HCT116 (cell line): ENCODE data around the gene ZNF544. TPM values are rescaled to one million over a fixed set of nuclear protein-coding genes. Genes with fewer than 3 reads are reported as not detected.

ENCODE experiments used
- ATAC-seq: fragments of 200-7000 bp; cut with Tn5 transposase; 2 replicates; pipeline ENCODE4 v1.9.1; 2020; ENCODE audit warnings: mild to moderate bottlenecking, moderate library complexity
- BruUV-seq: library from RNA; stranded (reverse); fragments of 400-500 nt; replicated peaks from 2 replicates; lab custom pipeline; 2021; lab: Mats Ljungman, UMichigan
- CTCF ChIA-PET: fragments of 300-600 bp; sonication (Branson Sonifier 250); formaldehyde crosslinking; loops from one replicate; lab custom pipeline; 2021; ENCODE audit warnings: antibody characterized with exemption; lab: Charles Lee
- POLR2A ChIA-PET: fragments of 300-600, 350-600 bp; sonication (Branson Sonifier 250); formaldehyde crosslinking; loops from one replicate; lab custom pipeline; 2021; ENCODE audit warnings: antibody characterized with exemption; lab: Charles Lee
- RAD21 ChIA-PET, 2 experiments: fragments of 300-600 bp; sonication (Branson Sonifier 250); formaldehyde crosslinking; loops; one replicate each; lab custom pipeline; 2023; ENCODE audit warnings: low total read pairs in 2 of 2; ENCODE audit not compliant: uncharacterized antibody in 2 of 2, unreplicated experiment in 2 of 2, low non-redundant PET in 1 of 2; lab: Charles Lee
- DNase-seq: peaks from one replicate; pipeline ENCODE4 v3.0.0-alpha.2; 2010; ENCODE audit warnings: low read depth, low spot score
- H2AFZ ChIP-seq: fragments of 200-600 bp; shearing (Covaris generic), sonication (generic); 2 replicates; pipeline ENCODE4 v1.6.1; 2017; ENCODE audit warnings: low read depth, mixed run types, mixed read lengths, antibody characterized with exemption, low read length; ENCODE audit not compliant: poor library complexity, severe bottlenecking
- H3K27ac ChIP-seq: 2 replicates; pipeline ENCODE4 v1.5.1; 2012; ENCODE audit warnings: low read depth, low read length
- H3K27me3 ChIP-seq: fragments of 200-600 bp; sonication (generic); 2 replicates; pipeline ENCODE4 v1.6.1; 2016; ENCODE audit warnings: mixed run types, low read length, mixed read lengths; ENCODE audit not compliant: insufficient read depth
- H3K36me3 ChIP-seq, 2 experiments: fragments of 200-500 bp in 1 of 2; fragments of 200-600 bp in 1 of 2; sonication (Bioruptor generic) in 1 of 2; sonication (generic) in 1 of 2; 2 replicates each; pipeline versions ENCODE4 v1.5.1 to v1.6.1; 2014 to 2016; ENCODE audit warnings: low read length in 2 of 2, inconsistent platforms in 1 of 2, mixed read lengths in 1 of 2, mixed run types in 1 of 2; ENCODE audit not compliant: insufficient read depth in 2 of 2, control insufficient read depth in 1 of 2
- H3K4me1 ChIP-seq, 2 experiments: fragments of 200-600 bp in 1 of 2; sonication (generic) in 1 of 2; 2 replicates each; pipeline versions ENCODE4 v1.5.1 to v1.6.1; 2012 to 2017; ENCODE audit warnings: low read length in 2 of 2, inconsistent platforms in 1 of 2, mild to moderate bottlenecking in 1 of 2, mixed read lengths in 1 of 2, mixed run types in 1 of 2, moderate library complexity in 1 of 2; ENCODE audit not compliant: insufficient read depth in 2 of 2, control insufficient read depth in 1 of 2
- H3K4me2 ChIP-seq: fragments of 200-600 bp; sonication (generic); 2 replicates; pipeline ENCODE4 v1.6.1; 2017; ENCODE audit warnings: mixed run types, low read length, mixed read lengths
- H3K4me3 ChIP-seq, 2 experiments: fragments of 200-600 bp in 1 of 2; sonication (generic) in 1 of 2; replicated peaks in 1 of 2; 2 replicates each; pipeline ENCODE4 v1.5.1; 2011 to 2016; ENCODE audit warnings: low read length in 2 of 2, control low read depth in 1 of 2, low read depth in 1 of 2, mild to moderate bottlenecking in 1 of 2, mixed read lengths in 1 of 2, mixed run types in 1 of 2
- H3K79me2 ChIP-seq: fragments of 200-600 bp; sonication (generic); 2 replicates; pipeline ENCODE4 v1.6.1; 2017; ENCODE audit warnings: mild to moderate bottlenecking, mixed run types, low read length, moderate library complexity, mixed read lengths; ENCODE audit not compliant: insufficient read depth
- H3K9ac ChIP-seq: fragments of 200-600 bp; sonication (generic); 2 replicates; pipeline ENCODE4 v1.6.1; 2016; ENCODE audit warnings: low read length, mixed read lengths
- H3K9me2 ChIP-seq: fragments of 200-600 bp; sonication (generic), shearing (Covaris generic); 2 replicates; pipeline ENCODE4 v1.6.1; 2017; ENCODE audit warnings: mixed run types, mild to moderate bottlenecking, moderate library complexity; ENCODE audit not compliant: insufficient read depth
- H3K9me3 ChIP-seq, 2 experiments: fragments of 200-500 bp in 1 of 2; fragments of 200-600 bp in 1 of 2; sonication (Bioruptor generic) in 1 of 2; sonication (generic) in 1 of 2; 2 replicates each; pipeline ENCODE4 v1.6.1; 2014 to 2017; ENCODE audit warnings: low read length in 2 of 2, mixed read lengths in 2 of 2, inconsistent platforms in 1 of 2, low read depth in 1 of 2, mild to moderate bottlenecking in 1 of 2, mixed run types in 1 of 2, moderate library complexity in 1 of 2; ENCODE audit not compliant: control insufficient read depth in 1 of 2, insufficient read depth in 1 of 2
- H4K20me1 ChIP-seq: fragments of 200-600 bp; sonication (generic), shearing (Covaris generic); 2 replicates; pipeline ENCODE4 v1.6.1; 2017; ENCODE audit warnings: mixed run types, mild to moderate bottlenecking, moderate library complexity; ENCODE audit not compliant: insufficient read depth
- CBX3 ChIP-seq: IDR thresholded peaks from 2 replicates; pipeline ENCODE4 v1.6.1; 2012; ENCODE audit warnings: low read depth
- CEBPB ChIP-seq: IDR thresholded peaks from 2 replicates; pipeline ENCODE4 v1.6.1; 2012; ENCODE audit warnings: low read depth
- EGR1 ChIP-seq: IDR thresholded peaks from 2 replicates; pipeline ENCODE4 v1.6.1; 2012; ENCODE audit warnings: low read depth
- ELF1 ChIP-seq: IDR thresholded peaks from 2 replicates; pipeline ENCODE4 v1.6.1; 2012; ENCODE audit warnings: low read depth, borderline replicate concordance
- EZH2 ChIP-seq: fragments of 200-600 bp; sonication (generic); IDR thresholded peaks from 2 replicates; pipeline ENCODE4 v1.6.1; 2017; ENCODE audit warnings: antibody characterized with exemption, mixed run types
- EZH2phosphoT487 ChIP-seq: fragments of 200-600 bp; IDR thresholded peaks from 2 replicates; pipeline ENCODE4 v1.6.1; 2018; ENCODE audit warnings: antibody characterized with exemption, borderline replicate concordance
- FOSL1 ChIP-seq: IDR thresholded peaks from 2 replicates; pipeline ENCODE4 v1.6.1; 2012; ENCODE audit warnings: low read depth
- JUND ChIP-seq: IDR thresholded peaks from 2 replicates; pipeline ENCODE4 v1.6.1; 2012
- POLR2A ChIP-seq: IDR thresholded peaks from 2 replicates; pipeline ENCODE4 v1.7.0; 2011; ENCODE audit warnings: borderline replicate concordance; ENCODE audit not compliant: insufficient read depth, insufficient read length; ENCODE audit errors: extremely low read depth
- POLR2AphosphoS5 ChIP-seq: IDR thresholded peaks from 2 replicates; pipeline ENCODE4 v1.6.1; 2011; ENCODE audit warnings: mild to moderate bottlenecking, low read depth, low read length, moderate library complexity
- RAD21 ChIP-seq: IDR thresholded peaks from 2 replicates; pipeline ENCODE4 v1.6.1; 2012; ENCODE audit warnings: low read depth, mild to moderate bottlenecking
- SIN3A ChIP-seq: IDR thresholded peaks from 2 replicates; pipeline ENCODE4 v1.6.1; 2012; ENCODE audit warnings: low read depth
- SP1 ChIP-seq: IDR thresholded peaks from 2 replicates; pipeline ENCODE4 v1.6.1; 2012; ENCODE audit warnings: low read depth
- SRF ChIP-seq: IDR thresholded peaks from 2 replicates; pipeline ENCODE4 v1.6.1; 2012; ENCODE audit warnings: low read depth
- YY1 ChIP-seq: IDR thresholded peaks from 2 replicates; pipeline ENCODE4 v1.6.1; 2011; ENCODE audit warnings: low read length, low read depth, moderate library complexity, mild to moderate bottlenecking; ENCODE audit not compliant: insufficient replicate concordance; ENCODE audit errors: extremely low read depth
- ZFX ChIP-seq: fragments of 450-650 bp; IDR thresholded peaks from 2 replicates; pipeline ENCODE4 v1.6.1; 2017
- ZNF274 ChIP-seq: fragments of 200-500 bp; sonication (Bioruptor generic); IDR thresholded peaks from 2 replicates; pipeline ENCODE4 v1.6.1; 2014; ENCODE audit warnings: mild to moderate bottlenecking, low read depth, low read length, inconsistent platforms
- intact Hi-C: fragments of 100-400 bp; cut with micrococcal nuclease; formaldehyde crosslinking; loops from 2 replicates; pipeline ENCODE4 v1.10.0; 2022
- total RNA-seq: library from RNA; stranded (reverse); gene quantifications from one replicate; pipeline ENCODE4 v1.2.1, GENCODE V29; 2021; ENCODE audit not compliant: unreplicated experiment
- TF ChIP-seq, protein P1 (sequence below): IDR thresholded peaks from 2 replicates; pipeline ENCODE4 v1.6.1; 2012
- TF ChIP-seq, protein P2 (sequence below): IDR thresholded peaks from 2 replicates; pipeline ENCODE4 v1.6.1; 2012; ENCODE audit warnings: low read depth
- TF ChIP-seq, protein P3 (sequence below): IDR thresholded peaks from 2 replicates; pipeline ENCODE4 v1.6.1; 2011; ENCODE audit warnings: mild to moderate bottlenecking, low read length, moderate library complexity; ENCODE audit not compliant: insufficient replicate concordance; ENCODE audit errors: extremely low read depth
- TF ChIP-seq, protein P4 (sequence below): IDR thresholded peaks from 2 replicates; pipeline ENCODE4 v1.6.1; 2012

ZNF544 gene
- total RNA-seq, 1 experiment from 2014 or later = 46.3 TPM

DNA sequence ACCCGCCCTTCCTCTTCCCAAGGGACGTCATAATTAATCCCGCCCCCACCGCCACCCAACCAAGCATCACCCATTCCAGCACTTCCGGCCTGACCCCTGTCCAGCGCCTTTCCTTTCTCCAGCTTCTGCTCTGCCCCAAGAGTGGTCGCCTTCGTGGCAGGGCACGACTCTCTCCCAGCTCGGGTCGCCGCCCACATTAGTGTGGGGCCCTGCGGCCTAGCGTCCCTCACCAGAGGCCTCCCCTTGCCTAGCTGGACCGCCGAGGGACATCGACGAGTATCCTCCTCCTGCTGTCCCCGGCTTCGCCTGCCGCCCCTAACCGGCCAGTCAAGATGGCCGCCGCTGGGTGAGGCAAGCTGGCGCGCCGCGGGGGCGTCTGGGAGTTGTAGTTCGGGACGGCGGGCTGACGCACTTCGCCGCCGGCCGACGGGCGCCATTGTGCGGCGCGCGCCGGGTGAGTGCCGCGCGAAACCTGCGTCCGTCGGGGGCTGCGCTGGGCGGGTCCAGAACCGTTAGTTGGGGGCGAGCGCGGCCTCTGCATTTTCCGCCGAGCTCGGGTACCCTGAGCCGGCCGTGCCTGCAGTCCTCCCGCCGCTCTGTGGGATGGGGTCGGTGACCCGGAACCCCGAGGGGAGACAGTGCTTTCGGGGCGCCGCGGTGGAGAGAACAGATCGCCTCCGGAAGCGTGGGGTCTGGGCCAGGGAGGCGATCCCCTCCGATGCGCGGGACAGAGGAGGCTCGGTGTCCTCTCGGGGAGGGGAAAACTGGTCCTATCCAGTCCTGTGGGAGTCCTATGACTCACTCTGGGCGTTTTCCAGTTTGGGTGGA is 45.5 kb upstream of the ZNF544 start, which contains the start of gene ZNF274:
ZNF274 (plus strand) TSS at position 73 of the 828 bp plus-strand sequence. CDS start 905 bp downstream, outside the sequence.
- Histone ChIP-seq H2AFZ (no peak within 1 kb of the TSS), H3K9ac (peak within 1 kb of the TSS; percentile 70), H3K9me3 (peaks cover 19 to 25% of the 10 kb centered on the region in 2 experiments; a peak in 2 of 4 replicates), H3K9me2 (no peaks in the 10 kb centered on the region), H3K27me3 (no peaks in the 10 kb centered on the region), H3K4me1 (peaks cover 0 to 8% of the 10 kb centered on the region in 2 experiments; a peak in 1 of 4 replicates), H3K27ac (peak within 1 kb of the TSS; percentile 94), H4K20me1 (no peaks in the 10 kb centered on the region), H3K36me3 (no peaks in the 10 kb centered on the region), H3K4me2 (peak within 1 kb of the TSS; percentile 77), H3K79me2 (peaks cover 5% of the 10 kb centered on the region), H3K4me3 (peak within 1 kb of the TSS; percentile 64 to 67)
- BruUV-seq = no TSS peak
- ATAC-seq (peak; percentile 86), DNase-seq (peak; percentile 73)
- intact Hi-C loops = no loop called here
- POLR2A ChIA-PET = interaction anchor here (0.6 to 1.5 kb wide), 4 partner anchors 10 to 180 kb away, joined by 3 to 5 read pairs (median 4); partner anchors contain the start of genes ZNF497 and ZNF8
- RAD21 ChIA-PET = interaction anchor here in 1 of 2 experiments (1.0 kb wide), 1 partner anchor 179 kb away, joined by 5 read pairs; the partner anchor contains the start of gene ZNF497
- TF ChIP-seq YY1 (peak; percentile 96), EZH2phosphoT487 (no peak), POLR2A (peak; percentile 36), RAD21 (no peak), POLR2AphosphoS5 (peak; percentile 50), FOSL1 (peak; percentile 60), CEBPB (peak; percentile 17; the same call in 1 of the 2 replicates), JUND (peak; percentile 43), EZH2 (no peak), SP1 (no peak; the same call in 1 of the 2 replicates), ZFX (no peak), ZNF274 (no peak), EGR1 (0 out of 2 replicates have a peak, but pooled peaks have one; percentile 37), SRF (no peak), CBX3 (no peak; the same call in 1 of the 2 replicates), ELF1 (peak; percentile 34; the same call in 1 of the 2 replicates), SIN3A (peak; percentile 25; the same call in 1 of the 2 replicates)
- TF ChIP-seq, protein P1, sequence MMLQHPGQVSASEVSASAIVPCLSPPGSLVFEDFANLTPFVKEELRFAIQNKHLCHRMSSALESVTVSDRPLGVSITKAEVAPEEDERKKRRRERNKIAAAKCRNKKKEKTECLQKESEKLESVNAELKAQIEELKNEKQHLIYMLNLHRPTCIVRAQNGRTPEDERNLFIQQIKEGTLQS = no peak
- TF ChIP-seq, protein P2, sequence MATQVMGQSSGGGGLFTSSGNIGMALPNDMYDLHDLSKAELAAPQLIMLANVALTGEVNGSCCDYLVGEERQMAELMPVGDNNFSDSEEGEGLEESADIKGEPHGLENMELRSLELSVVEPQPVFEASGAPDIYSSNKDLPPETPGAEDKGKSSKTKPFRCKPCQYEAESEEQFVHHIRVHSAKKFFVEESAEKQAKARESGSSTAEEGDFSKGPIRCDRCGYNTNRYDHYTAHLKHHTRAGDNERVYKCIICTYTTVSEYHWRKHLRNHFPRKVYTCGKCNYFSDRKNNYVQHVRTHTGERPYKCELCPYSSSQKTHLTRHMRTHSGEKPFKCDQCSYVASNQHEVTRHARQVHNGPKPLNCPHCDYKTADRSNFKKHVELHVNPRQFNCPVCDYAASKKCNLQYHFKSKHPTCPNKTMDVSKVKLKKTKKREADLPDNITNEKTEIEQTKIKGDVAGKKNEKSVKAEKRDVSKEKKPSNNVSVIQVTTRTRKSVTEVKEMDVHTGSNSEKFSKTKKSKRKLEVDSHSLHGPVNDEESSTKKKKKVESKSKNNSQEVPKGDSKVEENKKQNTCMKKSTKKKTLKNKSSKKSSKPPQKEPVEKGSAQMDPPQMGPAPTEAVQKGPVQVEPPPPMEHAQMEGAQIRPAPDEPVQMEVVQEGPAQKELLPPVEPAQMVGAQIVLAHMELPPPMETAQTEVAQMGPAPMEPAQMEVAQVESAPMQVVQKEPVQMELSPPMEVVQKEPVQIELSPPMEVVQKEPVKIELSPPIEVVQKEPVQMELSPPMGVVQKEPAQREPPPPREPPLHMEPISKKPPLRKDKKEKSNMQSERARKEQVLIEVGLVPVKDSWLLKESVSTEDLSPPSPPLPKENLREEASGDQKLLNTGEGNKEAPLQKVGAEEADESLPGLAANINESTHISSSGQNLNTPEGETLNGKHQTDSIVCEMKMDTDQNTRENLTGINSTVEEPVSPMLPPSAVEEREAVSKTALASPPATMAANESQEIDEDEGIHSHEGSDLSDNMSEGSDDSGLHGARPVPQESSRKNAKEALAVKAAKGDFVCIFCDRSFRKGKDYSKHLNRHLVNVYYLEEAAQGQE = no peak
- TF ChIP-seq, protein P3, sequence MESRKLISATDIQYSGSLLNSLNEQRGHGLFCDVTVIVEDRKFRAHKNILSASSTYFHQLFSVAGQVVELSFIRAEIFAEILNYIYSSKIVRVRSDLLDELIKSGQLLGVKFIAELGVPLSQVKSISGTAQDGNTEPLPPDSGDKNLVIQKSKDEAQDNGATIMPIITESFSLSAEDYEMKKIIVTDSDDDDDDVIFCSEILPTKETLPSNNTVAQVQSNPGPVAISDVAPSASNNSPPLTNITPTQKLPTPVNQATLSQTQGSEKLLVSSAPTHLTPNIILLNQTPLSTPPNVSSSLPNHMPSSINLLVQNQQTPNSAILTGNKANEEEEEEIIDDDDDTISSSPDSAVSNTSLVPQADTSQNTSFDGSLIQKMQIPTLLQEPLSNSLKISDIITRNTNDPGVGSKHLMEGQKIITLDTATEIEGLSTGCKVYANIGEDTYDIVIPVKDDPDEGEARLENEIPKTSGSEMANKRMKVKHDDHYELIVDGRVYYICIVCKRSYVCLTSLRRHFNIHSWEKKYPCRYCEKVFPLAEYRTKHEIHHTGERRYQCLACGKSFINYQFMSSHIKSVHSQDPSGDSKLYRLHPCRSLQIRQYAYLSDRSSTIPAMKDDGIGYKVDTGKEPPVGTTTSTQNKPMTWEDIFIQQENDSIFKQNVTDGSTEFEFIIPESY = no peak
- TF ChIP-seq, protein P4, sequence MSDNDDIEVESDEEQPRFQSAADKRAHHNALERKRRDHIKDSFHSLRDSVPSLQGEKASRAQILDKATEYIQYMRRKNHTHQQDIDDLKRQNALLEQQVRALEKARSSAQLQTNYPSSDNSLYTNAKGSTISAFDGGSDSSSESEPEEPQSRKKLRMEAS = peak; percentile 71; the same call in 1 of the 2 replicates
- CTCF ChIA-PET = interaction anchor here (1.0 kb wide), 1 partner anchor 36 kb away, joined by 3 read pairs; no protein-coding TSS in a partner anchor
